Measurements from ENCODE around the gene SSBP3.

DNA sequence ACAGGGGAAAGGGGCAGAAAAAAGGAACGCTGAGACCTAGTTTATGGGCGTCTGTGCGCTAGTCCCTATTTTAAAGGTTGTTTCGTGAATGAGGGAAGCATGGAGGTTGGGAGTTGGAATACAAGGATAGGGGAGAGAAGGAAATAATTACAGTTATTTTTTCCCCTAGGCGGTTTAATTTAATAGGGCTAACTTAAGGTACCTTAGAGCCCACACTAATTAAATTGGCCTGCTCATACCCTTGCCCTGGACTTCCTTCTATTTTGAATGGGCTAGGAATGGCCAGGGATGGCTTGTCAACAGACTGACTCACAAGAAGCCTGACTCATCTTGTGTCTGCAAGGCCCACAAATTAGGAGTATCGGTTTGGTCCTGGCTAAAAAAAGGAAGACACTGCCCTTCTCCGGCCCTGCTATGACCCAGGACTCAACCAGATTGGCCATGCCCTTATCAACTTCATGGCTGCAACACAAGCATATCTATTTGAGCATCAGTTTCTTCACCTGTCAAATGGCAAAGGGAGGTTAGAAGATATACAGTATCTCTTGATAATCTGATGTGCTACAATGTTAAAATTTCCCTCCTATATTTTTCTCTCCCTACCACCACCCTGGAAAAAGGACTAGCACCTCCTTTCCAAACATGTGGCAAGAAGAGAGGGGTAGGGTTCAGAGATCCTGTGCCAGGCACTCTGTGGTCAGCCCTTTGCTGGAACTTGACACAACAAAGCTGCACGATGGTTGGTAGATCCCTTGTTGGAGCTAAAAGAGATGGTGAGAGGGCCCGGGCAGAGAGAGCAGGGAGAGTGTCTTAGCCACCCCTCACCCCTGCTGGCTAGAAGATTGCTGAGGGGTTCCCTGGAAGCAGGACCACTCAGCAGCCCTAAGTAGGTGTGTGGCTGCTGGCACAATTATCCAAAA lies 2.2 kb upstream of the SSBP3 start:
- TF ChIP-seq, protein P1, sequence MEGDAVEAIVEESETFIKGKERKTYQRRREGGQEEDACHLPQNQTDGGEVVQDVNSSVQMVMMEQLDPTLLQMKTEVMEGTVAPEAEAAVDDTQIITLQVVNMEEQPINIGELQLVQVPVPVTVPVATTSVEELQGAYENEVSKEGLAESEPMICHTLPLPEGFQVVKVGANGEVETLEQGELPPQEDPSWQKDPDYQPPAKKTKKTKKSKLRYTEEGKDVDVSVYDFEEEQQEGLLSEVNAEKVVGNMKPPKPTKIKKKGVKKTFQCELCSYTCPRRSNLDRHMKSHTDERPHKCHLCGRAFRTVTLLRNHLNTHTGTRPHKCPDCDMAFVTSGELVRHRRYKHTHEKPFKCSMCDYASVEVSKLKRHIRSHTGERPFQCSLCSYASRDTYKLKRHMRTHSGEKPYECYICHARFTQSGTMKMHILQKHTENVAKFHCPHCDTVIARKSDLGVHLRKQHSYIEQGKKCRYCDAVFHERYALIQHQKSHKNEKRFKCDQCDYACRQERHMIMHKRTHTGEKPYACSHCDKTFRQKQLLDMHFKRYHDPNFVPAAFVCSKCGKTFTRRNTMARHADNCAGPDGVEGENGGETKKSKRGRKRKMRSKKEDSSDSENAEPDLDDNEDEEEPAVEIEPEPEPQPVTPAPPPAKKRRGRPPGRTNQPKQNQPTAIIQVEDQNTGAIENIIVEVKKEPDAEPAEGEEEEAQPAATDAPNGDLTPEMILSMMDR (IDR thresholded peaks at IDR 0.05): no peak
- no peak for TF ChIP-seq POLR2A (IDR thresholded peaks at IDR 0.05)
